Uterine smooth muscle cell (primary cell): ENCODE results near the gene CCDC126. TPM values are rescaled to one million over a fixed set of nuclear protein-coding genes. Genes with fewer than 3 reads are reported as not detected.

Experiments used
- total RNA-seq: library from RNA; depleted of rRNA; stranded (reverse); fragments of >200 nt; gene quantifications from 2 replicates; pipeline ENCODE4 v1.2.3, GENCODE V29; 2014

The CCDC126 gene, protein sequence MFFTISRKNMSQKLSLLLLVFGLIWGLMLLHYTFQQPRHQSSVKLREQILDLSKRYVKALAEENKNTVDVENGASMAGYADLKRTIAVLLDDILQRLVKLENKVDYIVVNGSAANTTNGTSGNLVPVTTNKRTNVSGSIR
- total RNA-seq = 5.8 and 7.4 TPM in 2 replicates

DNA sequence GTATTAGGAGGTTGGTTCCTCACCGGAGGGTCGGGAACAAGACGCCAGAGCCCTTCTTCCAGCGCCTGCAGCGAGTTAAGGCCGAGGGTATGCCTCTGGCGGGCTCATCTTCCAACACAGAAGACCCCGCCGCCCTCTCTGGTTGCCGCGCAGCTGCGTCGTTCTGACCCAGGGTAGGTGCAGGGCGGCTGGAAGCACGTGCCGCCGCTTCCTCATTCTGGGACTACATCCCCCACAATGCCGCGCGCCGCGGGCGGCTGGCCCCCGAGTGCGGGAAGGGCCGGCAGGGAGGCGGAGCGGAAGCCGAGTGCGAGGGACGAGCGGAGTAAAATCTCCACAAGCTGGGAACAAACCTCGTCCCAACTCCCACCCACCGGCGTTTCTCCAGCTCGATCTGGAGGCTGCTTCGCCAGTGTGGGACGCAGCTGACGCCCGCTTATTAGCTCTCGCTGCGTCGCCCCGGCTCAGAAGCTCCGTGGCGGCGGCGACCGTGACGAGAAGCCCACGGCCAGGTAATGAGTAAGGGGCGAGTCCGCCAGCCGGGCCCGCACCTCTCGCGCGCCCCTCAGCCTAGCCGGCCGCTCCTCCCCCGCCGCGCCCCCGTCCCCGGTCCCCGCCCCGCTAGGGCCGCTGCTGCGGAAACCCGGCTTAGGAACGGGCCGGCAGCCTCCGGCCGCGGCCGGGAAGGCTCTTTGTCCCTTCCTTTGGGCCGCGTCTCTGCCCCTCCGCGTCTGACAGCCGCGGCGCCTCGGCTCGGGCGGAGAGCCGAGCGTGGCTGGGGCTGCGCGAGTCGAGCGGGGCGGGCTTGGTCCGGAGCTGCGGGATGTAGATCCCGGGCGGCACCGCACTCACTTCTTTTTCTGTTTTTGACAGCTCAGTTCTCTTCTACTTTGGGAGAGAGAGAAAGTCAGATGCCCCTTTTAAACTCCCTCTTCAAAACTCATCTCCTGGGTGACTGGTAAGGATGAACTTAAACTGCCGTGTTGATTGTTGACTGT lies at the start of gene CCDC126:
CCDC126 (plus strand) TSS at position 289 of the 998 bp plus-strand sequence. CDS start 13,934 bp downstream, outside the sequence.

DNA sequence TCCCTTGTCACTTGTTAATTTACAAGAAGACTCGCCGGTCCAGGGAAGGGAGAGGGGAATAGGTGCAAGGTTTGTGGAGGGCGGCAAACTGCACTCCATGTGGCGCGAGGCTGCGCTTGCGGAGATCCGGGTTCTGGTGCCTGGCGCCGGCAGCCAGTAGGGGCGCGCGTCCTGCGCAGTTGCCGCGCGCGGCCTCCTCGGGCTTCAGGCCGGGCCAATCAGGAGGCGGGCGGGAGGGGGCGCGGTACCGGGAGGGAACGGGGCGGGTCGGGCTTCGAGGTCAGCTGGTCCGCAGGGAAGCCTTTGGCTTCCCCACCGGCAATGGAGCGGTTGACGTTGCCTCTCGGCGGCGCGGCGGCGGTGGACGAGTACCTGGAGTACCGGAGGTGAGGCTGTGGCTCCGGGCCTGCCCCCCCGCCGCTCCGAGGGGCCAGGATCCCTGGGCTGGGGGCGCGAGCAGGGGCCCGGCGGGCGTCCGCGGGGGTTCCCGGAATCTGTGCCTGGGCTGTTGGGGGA lies 82.8 kb downstream of the CCDC126 start, which contains the start of gene FAM221A:
FAM221A (plus strand) TSS at position 302 of the 516 bp plus-strand sequence; CDS start at position 322, 20 bp downstream.

Other genes with a start within 250 kb of the CCDC126 start
- gene IGF2BP3, start 126.9 kb upstream of the CCDC126 start, total RNA-seq = 3.1 and 3.5 TPM in 2 replicates
- 31.1 and 31.6 TPM in 2 replicates for gene TRA2A, start 65.4 kb upstream of the CCDC126 start, total RNA-seq
- 2.0 and 2.4 TPM in 2 replicates for gene FAM221A, start 82.8 kb downstream of the CCDC126 start, total RNA-seq
- gene STK31, start 112.8 kb downstream of the CCDC126 start, total RNA-seq = not detected in 2 replicates